ENCODE data around the gene SPINT3.
"Not testable (repeated sequence)": the region's sequence is repeated elsewhere in the genome, so short reads cannot be mapped to it uniquely, and the experiment has no call there.

Gene SPINT3

DNA sequence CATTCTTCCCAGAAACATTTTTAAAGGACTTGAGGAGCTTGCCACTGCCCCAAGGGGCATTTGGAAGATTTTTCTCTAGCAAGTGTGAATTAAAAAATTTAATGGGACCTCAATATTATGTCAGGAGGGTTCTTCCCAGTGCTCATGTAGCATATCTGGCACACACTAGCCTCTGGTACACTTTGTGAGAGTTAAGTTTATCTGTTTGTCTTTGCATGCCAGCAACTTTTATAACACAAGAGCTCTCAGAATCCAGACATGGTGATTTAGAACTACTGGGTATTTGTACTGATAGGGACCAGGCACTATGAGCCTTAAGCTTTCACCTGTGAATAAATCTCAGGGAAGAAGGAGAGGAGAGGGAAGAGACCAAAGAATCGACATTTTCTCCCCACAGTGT, 12.9 kb downstream of the SPINT3 start:
- DNase-seq (ENCODE audit: low read depth in 2 of 2): no peak

DNA sequence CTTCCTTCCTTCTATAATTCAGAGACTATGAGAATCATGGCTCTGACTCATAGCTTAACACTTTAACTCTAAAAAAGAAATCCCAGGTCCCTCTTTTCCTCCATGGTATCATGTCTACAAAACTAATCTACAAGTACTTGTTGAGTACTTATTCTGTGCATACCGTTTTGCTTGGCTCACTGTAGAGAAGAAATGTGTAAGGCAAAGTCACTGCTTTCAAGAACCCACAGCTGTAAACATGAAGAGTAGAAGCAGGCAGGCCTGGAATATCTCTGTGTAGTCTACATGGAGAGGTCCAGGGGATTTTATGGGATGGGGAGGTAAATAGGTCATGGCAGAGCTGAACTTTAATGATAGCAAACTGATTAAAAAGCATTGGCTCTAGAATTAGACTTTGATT, 13.8 kb downstream of the SPINT3 start:
- DNase-seq (ENCODE audit: low read depth in 2 of 2): no peak

DNA sequence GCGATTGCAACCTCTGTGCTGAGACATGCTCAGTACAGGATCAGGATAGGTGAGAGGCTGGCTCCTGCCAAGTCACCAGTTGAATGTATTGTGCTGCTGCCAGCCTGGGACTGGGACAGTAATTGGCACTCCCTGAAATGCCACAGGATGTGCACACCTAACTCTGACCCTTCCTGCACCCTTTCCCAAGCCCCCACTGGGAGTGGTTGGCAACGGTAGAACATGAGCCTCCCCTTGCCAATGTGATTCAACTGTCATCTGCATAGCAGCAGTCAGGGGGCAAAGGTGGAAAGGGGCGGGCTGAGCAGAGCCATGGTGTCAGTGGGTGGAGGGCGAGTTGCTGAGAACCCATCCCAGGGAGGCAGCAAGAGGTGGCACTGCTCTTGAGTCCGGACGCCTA, 15.4 kb downstream of the SPINT3 start:
- DNase-seq (ENCODE audit: low read depth in 2 of 2): no peak

DNA sequence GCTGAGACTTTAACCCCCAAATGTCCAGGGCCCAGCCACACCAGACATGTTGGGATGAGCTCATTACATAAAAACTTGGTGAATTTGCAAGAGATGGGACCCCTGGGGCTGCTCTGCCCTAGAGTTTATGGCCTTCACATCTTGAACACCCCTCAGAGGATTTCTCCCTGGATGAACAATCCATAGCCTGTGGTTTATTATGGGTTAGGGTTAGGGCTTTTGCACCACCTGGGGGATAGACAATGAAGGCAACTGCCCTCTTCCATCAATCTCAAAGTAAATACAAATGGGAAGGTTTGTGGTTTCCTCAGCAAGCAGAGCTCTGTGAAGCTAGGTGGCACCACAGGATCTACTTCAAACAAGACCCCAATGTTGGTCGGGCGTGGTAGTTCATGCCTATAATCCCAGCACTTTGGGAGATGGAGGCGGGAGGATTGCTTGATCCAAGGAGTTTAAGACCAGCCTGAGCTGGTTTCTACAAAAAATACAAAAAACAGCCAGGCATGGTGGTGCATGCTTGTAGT, 17.4 kb downstream of the SPINT3 start:
- DNase-seq (ENCODE audit: low read depth in 2 of 2): no peak

DNA sequence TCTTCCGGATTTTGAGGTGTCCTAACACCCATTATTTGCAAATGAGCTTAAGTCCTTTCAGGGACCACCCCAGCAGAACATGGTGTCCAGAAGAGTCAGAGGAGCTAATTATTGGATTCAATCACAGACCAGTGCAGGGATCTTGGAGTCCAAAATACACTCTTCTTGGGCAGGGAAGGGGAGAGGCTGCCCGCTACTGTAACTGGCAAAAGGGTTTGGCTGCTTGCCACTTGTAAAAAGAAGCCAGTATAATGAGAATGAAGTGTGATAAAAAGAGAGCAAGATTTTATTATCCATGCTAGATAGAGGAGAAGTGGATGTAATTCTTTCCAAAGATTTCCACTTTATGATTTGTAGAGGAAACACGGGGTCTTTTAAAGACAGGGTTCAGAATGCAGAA, 19.3 kb downstream of the SPINT3 start:
- DNase-seq (ENCODE audit: low read depth in 2 of 2): no peak

DNA sequence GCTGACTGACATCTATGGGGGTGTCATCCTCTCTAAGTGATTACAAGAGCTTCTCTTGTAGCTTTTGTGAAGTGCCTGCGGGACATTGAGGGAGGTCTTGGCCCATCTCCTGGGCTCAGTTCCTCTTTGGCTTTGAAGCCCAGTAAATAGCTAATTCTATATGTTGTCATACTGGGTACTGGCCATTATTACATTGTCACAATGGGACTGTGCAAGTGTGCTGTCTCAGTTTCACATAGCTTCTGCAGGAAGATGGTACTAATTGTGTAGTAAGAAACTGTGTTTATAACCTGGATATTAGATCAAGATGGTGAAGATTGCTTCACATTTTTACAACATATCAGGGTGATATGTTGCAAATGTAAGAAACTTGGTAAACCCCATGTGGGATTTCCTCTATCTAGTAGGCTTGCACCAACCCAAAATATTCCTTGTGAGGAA, 19.9 kb downstream of the SPINT3 start:
- DNase-seq (ENCODE audit: low read depth in 2 of 2): no peak

DNA sequence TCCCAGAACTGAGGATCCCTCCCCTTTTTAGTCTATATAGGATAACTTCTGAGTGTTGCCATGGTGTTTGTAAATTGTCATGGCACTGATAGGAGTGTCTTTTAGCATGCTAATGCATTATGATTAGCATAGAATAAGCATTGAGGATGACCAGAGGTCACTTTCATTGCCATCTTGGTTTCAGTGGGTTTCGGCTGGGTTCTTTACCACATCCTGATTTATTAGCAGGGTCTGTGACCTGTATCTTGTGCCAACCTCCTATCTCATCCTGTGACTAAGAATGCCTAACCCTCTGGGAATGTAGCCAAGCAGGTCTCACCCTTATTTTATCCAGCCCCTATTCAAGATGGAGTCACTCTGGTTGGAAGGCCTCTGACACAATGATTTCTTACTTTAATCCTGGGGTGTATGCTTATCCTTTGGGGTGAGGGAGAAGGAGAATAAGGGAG, 26.3 kb downstream of the SPINT3 start:
- no peak for DNase-seq (ENCODE audit: low read depth in 2 of 2)

DNA sequence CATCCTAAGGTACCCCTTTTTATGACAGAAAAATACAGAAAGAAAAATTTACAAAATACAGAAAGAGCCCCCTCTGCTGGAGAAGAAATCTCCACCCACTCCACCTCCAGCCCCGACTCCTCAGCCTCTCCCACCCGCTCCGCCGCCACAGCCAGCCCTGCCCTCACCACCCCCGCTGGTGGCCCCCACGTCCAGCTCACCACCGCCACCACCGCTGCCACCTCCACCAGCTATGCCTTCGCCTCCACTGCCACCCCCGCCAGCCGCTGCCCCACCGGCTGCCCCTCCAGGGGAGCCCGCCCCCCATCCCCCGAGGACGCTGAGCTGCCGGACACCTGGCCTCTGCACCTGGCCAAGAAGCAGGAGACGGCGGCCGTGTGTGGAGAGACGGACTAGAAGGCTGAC, 28.2 kb downstream of the SPINT3 start:
- no peak for DNase-seq (ENCODE audit: low read depth in 2 of 2)

DNA sequence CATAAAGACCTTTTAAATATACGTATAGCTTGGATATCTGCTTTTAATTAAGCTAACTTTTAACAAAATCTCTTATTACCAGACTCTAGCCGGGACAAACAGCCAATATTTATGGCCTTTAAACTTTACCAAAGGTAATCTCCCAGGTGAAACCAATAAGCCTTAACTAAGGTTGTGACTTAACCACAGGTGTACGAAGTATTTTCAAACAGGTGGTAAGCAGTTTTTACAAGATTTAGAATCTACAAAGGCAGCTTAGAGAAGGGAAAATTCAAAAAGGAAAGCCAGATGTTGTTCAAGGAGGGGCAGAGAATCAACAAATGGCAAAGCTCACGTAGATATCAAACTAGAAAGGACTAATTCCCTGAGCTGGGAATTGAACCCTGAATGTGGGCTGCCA, 30.0 kb downstream of the SPINT3 start:
- DNase-seq (ENCODE audit: low read depth in 2 of 2): no peak

DNA sequence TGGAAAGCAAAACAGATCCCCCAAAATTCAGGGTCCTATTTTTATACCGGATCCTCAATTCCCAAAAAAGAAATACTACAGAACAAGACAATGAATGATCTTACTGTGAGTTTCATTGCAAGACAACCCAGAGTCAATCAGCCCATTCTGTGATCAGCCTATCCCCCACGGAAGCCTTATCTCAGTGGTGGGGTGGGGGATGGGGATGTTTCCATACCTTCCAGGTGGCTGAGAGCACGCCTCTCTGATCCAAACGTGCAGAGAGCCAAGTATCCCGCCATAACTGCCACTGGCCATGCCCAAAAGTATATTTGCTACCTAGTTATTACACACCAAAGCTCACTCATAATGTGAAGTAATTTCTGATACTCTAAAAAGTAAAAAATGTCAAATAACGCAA, 30.7 kb downstream of the SPINT3 start:
- DNase-seq (ENCODE audit: low read depth in 2 of 2): no peak

DNA sequence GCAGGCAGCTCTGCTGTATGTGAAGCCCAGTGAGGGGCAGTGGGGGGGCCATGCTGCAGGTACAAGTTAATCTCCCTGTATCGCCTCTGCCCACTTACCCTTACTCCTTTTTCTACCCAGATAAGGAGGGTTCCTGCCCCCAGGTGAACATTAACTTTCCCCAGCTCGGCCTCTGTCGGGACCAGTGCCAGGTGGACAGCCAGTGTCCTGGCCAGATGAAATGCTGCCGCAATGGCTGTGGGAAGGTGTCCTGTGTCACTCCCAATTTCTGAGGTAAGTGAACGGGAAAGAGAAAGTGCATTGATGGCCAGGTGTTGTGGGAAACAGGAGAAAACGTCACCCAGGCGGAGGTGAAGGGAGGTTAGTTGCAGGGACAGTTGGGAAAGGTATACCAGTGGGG, 35.6 kb downstream of the SPINT3 start:
- DNase-seq (ENCODE audit: low read depth in 2 of 2): no peak

DNA sequence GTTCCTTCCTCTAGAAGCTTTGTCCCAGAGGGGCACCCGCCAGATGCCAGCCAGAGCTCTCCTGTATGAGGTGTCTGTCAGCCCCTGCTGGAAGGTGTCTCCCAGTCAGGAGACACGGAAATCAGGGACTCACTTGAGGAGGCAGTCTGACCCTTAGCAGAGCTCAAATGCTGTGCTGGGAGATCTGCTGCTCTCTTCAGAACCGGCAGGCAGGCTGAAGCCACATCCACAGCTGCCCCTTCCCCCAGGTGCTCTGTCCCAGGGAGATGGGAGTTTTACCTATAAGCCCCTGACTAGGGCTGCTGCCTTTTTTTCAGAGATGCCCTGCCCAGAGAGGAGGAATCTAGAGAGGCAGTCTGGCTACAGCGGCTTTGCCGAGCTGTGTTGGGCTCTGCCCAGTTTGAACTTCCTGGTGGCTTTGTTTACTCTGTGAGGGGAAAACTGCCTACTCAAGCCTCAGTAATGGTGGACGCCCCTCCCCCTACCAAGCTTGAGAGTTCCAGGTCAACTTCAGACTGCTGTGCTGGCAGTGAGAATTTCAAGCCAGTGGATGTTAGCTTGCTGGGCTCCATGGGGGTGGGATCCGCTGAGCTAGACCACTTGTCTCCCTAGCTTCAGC, 37.8 kb downstream of the SPINT3 start:
- not testable (repeated sequence) for DNase-seq (ENCODE audit: low read depth in 2 of 2)

DNA sequence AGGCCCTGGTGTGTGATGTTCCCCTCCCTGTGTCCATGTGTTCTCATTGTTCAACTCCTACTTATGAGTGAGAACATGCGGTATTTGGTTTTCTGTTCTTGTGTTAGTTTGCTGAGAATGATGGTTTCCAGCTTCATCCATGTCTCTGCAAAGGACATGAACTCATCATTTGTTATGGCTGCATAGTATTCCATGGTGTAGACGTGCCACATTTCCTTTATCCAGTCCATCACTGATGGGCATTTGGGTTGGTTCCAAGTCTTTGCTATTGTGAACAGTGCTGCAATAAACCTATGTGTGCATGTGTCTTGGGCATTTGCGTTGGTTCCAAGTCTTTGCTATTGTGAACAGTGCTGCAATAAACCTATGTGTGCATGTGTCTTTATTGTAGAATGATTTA, 43.1 kb downstream of the SPINT3 start:
- DNase-seq (ENCODE audit: low read depth in 2 of 2): not testable (repeated sequence)

DNA sequence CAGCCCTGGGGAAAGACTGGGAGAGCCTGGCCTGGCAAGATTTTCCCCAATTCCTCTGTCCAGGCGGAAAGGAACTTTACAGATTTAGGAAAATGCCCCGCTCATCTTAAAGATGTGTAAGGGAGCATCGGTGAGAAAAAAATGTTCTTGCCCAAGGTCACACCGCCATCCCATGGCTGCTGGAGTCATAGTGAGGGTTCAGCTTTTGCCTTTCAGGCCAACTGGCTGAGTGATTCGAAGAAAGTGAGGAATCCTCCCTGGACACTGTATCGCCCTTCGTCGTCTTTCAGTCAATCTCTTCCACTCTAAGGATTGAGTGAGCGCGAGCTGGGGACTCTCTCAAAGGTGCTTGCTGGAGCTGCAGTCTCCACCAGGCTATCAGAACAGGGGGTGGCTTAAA, 44.5 kb downstream of the SPINT3 start:
- DNase-seq (ENCODE audit: low read depth in 2 of 2): no peak

DNA sequence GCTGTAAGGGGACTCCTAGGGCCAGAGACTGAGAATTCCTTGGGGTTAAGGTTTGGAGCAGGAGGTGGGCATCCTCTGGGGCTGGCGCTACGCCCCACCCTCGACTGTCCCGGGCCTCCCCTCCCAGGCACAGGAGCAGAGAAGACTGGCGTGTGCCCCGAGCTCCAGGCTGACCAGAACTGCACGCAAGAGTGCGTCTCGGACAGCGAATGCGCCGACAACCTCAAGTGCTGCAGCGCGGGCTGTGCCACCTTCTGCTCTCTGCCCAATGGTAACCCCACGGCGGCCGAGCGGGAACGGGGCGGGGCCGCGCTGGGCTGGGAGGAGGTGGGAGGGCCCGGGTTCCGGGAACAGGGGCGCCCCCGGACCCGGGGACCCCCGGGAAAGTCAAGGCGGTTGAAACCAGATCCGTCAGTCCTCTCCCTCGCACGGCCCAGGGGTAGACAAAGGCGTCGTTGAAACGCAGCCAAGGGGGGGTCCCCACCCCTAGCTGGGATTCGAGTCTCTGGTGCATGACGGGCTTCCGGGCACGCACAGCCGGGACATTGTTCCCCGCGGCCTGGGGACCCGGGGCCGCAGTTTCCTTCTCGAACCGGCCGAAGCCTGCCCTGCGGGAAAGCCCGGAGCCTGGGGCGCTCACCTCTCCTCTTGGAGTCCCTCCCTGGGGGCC, 45.0 kb downstream of the SPINT3 start:
- peak in 1 of 2 experiments; percentile 22 for DNase-seq (ENCODE audit: low read depth in 2 of 2)

DNA sequence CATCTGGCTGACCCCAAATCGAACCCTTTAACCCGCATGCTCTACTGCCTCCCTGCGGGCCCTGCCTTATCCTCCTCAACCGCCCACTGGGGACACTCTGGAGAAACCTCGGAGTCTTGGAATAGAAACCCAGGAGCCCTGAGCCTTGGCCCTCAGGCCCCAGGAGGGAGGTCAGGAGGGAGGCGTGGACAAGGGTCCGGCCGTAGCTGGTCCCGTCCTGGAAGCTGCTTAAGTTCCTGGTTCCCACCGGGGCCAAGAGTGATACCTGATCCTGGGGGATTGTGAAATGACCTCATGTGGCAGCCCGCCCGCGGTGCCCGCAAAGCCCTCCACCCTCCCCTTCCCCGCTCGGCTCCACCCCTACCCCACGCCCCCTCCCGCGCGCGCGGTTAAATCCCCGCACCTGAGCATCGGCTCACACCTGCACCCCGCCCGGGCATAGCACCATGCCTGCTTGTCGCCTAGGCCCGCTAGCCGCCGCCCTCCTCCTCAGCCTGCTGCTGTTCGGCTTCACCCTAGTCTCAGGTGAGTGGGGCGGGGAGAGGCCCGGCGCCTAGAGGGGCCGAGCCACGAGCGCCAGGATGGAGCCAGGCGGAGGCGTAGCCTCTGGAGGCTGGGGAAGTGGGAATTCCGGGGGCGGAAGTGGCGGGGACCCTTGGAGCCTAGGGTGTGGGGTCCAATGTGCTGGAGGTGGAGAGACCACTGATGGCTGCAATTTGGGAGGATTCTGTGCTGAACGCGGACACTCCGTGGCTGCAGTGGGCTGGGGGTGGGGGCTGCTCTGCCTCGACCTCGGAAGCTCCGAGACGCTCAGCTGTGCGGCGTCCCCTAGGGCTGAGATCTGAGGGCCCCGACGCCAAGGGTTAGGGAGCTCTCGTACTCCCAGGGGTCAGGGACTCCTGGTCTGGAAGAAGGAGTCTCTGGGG, 45.8 kb downstream of the SPINT3 start, which contains the start of gene WFDC2:
Gene WFDC2, plus strand, starts transcription at position 418 of the 926 bp plus-strand sequence. Its CDS starts 29 bp downstream, at position 447.
- no peak for DNase-seq (ENCODE audit: low read depth in 2 of 2)

DNA sequence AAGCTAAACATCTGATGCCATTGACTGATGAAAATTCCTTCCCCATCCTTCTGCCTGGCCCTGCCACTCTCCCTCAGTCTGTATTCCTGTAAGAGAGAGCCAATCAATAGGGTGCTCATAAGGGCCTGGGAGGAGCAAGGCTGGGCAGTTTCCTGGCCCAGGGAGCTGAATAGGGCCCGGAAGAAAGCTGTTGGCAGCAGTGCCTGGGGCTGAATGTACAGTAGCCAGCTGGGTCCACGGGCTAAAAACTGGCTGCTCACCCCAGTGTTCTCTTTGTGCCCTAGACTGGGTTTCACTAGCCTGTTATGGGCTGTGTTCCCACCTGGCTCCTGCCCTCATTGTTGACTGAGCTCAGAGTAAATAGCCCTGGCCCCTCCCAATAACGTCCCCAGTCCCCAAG, 47.6 kb downstream of the SPINT3 start:
- DNase-seq (ENCODE audit: low read depth in 2 of 2): no peak

DNA sequence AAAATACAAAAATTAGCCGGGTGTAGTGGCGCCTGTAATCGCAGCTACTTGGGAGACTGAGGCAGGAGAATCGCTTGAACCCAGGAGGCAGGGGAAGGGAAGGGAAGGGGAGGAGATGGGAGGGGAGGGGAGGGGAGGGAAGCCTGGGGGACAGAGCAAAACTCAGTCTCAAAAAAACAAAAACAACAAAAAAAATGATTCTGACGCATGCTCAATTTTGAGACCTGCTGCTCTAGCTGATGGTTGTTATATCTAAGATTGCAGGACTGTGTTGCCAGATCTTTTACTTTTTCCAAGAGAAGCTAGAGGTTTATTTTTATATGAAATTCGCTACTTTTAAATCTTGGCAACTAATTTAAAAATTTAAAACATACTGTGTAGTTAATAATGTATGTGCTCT, 48.2 kb downstream of the SPINT3 start:
- no peak for DNase-seq (ENCODE audit: low read depth in 2 of 2)

DNA sequence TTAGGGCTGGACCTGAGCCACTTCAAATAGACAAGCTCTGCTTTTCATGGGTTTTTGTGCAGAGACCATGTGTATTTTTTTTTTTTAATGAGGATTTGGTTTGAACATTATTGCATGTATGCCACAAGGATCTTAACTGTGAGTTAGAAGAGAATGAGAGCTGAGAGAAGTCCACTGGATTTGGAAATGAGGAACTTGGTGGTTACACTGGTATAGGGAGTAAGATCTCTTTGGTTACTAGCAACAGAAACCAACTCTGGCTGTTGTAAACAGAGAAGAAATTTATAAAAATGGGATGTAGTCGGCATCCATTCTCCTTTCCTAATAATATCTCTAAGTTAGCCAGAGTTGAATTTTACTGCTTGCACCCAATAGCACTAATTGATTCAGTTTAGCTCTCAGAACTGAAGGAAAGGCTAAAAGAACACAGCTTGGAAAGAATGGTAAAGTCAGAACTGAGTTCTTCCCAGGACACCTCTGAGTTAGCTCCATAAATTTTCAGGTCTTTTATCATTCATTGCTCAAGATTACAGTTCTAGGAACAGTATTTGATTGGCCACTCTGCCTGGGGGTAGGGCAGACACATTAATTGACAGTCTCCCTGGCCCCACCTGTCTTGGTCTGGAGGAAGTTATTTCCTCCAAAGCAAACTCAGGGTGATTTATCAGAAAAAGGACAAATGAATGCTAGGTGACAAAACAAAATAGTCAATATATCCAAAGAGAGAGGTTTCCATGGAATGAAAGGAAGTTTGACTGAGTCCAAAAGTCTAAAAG, 49.7 kb downstream of the SPINT3 start:
- no peak for DNase-seq (ENCODE audit: low read depth in 2 of 2)

DNA sequence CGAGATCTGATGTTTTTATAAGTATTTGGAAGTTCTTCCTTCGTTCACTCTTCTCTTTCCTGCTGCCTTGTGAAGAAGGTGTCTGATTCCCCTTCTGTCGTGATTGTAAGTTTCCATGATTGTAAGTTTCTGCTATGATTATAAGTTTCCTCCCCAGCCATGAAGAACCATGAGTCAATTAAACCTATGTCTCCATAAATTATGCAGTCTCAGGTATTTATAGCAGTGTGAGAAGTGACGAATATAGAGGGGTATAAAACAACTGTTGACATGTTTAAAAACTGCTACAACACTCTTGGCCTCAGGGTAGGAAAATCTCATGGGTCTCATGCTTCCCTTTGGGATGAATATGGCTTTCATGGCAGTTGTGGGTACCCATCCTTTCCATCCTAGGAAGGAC, 51.7 kb downstream of the SPINT3 start:
- DNase-seq (ENCODE audit: low read depth in 2 of 2): no peak

DNA sequence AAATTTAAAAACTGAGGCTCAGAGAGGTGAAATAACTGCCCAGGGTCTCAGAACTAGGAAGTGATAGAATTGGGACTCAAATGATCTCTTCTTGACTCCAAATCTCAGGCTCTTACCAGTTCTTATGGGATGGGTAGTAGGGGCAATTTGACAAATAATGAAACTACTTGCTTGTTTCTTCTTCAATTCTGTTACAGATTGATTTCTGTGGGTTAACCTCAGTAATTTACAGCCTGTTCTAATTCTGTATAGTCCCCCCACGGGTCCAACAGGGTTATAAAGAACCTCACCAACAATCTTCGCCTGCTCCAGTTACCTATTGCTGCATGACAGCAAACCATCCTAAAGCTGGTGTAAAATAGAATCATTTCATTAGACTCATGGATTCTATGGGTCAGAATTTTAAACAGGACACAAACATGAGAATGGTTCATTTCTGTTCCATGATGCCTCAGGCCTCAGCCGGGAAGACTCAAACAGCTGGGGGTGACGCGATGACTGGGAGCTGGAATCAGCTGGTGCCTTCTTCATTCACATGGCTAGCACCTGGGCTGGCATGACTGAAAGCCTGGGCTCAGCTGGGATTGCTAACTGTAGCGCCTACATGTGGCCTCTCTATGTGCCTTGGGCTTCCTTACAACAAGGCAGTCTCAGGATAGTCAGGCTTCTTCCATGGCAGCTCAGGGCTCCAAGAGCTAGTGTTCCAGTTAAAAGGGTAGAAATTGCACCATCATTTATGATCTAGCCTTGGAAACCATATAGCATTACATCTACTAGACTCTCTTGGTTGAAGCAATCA, 52.5 kb downstream of the SPINT3 start:
- DNase-seq (ENCODE audit: low read depth in 2 of 2): no peak
